RKO (cell line): ENCODE results near the gene APBB2.

Experiments used
- DNase-seq: peaks from one replicate; pipeline ENCODE4 v3.0.0-alpha.2; 2016; ENCODE audit warnings: low spot score

The APBB2 gene

DNA sequence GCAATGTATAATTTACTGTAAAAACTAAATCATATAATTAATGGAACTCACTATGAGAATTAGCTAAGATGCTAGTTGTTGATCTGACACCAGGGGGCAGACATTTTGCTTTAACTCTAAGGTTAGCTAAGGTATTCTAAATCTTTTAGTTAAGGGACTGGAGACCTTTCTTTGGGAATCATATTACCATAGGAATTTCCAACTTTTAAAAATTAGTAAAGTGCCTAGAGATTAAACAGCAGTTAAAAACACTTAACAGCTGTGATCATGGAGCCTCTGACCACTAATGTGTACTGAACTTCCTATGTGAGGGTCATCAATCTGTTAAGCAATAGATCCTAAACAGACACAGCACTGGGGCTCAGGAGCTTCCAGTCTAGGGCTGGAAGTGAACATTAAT lies 238.0 kb downstream of the APBB2 start:
- peak; percentile 73 for DNase-seq

DNA sequence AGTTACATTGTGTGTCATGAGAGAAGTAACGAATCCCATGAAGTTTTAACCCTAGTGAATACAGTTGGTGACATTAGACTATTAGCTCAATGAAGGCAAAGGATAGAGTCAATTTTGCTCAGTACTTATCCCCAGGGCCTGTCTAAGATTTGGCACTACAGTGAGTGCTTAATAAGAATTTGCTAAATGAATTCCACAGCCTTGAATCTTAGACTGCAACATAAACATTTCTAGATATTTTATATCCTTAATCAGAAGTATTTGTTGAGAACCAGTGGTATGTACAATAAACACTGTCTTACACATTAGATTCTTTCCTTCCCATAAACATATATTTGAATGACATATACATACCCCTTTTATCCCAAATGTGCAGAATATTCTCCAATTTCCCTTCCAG lies 241.6 kb downstream of the APBB2 start:
- DNase-seq: no peak

DNA sequence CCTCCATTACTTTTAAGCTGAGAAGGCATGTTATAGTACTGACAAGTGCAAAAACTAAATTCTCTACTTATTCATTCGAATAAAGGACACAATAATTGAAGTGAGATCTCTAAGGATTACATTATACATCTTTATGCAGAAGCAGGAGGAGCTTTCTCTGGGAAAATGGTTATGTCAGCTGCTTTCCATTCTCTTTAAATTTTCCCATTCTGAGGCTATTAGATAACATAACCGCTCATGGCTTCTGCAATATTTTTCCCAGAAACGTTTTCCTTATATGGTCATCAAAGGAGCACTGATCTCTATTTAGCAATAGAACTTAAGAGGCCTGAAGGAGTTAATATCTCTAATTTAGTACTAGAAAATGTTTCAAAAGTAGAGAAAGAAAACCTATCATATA lies 243.0 kb downstream of the APBB2 start:
- no peak for DNase-seq

DNA sequence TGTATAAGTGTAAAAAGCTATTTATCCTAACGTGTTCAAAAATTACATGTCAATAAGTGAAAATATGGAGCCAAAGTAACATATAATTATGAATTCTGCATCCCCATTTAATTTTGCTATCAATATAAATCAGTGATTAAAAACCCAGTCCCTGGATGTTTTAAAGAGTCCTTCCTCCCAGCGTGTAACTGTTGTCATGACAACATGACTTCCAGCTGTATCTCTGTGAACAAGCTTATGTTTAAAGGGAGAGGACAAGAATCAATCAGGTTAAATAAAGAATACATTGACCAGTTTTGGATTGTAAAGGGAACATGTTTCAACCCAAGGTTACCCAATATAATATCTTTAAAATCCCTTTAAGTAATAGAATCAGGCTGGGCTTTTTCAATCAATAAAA lies 244.8 kb downstream of the APBB2 start:
- DNase-seq: no peak

DNA sequence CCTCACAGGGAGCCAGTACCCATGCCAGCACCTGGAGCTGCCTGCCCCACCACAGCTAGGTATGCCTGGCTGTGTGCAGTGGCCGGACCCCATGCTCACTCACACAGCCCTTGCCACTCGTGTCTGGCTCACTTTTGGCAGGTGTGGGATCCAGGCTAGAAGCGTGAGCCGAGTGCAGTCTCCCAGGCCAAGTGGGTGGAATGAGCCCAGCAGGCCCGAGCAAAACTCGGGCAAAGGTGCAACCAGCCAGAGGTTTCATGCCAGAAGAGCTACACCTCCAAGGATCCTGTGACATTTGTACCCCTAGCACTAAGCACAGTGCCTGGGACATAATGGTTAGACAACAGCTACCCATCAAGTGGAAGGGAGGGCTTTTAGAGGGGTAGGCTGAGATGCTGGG lies 246.8 kb downstream of the APBB2 start:
- no peak for DNase-seq

DNA sequence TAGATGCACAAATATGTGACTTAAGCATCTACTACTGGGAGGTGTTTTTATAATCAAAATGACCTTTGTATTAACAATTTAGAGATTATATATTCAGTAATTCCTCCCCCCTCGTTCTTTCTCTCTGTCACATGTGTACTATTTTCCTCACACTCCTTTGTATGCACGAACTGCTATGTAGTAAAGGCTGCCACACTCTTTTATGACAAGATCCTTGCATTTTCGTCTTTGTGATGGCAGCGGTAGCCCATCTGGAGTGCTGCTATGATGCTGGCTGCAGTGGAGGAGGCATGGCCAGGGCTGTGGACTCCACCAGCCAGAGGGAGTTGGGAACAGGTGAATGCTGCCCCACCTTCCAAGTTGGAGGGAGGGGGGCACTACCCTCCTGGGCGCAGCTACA lies 248.3 kb downstream of the APBB2 start:
- no peak for DNase-seq

DNA sequence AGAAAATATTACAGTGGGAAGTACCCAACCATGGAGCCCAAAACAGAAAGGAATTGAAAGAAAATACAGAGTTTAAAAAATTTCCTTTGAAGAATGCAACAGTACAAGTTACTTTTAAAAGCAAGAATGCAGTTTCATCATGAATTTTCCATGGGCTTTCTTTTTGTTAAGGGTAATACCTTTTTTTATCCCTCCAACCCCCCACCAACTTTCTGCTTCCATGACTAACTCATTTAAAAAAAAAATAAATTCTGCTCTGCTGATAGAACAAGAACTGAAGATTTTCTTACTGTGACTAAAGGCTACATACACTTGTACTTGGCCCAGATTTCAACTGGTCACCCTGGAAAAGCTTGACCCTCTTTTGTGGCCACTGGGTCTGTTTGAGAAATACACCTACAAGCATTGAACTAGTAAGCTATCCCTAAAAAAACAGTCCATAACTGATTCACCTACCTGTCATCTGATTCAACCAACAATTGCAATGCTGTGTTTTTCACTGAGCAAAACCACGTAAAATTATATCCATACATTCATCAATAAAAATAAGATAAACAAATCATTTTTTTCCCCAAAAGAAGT lies 250.4 kb downstream of the APBB2 start:
- no peak for DNase-seq

DNA sequence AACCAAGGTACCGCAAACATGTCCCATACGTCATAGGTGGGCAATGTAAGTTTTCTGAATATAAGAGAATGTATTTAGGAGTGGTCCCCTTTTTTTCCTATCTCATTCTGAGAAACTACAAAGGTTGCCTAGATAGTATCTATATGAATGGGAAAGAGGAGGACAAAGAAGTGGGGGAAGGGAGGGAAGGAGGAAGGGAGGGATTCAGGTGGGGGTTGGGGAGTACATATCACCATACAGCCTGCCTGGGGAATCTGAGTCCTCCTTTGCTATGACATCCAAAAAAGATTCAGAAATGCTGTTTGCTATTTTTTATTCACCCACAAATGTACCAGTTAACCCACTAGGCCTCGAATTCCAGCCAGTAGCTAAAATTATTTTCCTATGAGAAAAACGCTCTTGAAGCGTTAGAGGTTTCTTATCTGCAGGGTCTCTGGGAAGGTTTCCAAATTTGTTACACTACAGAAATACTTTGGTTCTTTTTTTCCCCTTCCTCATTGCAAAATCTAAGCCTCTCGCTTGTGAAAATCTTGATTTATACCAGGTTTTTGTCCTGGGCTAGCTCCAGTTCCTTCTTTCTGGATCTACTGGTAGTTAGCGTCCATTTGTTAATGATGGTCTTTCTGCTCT lies 251.7 kb downstream of the APBB2 start:
- DNase-seq: no peak

DNA sequence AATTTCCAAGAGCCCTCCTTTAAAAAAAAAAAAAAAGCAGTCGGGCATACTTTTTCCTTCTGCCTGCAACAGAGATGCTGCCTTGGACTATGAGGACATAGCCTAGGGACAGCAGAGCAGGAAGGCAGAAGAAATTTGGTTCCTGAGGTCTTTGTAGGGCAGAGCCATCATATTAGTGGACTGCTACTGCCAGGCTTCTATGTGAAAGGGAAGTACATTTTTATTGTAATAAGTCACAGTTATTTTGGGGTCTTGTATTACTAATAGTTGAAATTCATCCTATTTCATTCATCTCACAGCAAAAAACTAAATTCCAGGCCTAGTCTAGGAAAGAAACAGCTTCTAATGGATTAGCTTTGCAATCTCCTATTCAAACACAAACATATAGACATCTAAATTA lies 253.4 kb downstream of the APBB2 start:
- DNase-seq: no peak

DNA sequence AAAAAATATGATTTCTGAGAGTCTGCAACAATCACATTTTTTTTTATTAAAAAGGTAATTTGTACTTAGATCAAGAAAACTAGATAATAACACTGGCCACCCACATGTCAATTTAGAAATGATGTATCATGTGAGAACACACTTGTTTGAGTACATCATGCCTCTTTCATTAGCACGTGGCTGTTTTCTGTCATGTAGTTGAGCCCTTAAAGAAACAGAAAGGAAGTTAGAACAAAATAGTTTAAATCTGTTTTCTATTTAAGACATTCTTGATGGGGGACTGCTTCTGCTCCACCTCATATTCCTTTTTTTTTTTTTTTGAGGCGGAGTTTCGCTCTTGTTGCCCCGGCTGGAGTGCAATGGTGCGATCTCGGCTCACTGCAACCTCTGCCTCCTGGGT lies 257.1 kb downstream of the APBB2 start:
- DNase-seq: no peak

DNA sequence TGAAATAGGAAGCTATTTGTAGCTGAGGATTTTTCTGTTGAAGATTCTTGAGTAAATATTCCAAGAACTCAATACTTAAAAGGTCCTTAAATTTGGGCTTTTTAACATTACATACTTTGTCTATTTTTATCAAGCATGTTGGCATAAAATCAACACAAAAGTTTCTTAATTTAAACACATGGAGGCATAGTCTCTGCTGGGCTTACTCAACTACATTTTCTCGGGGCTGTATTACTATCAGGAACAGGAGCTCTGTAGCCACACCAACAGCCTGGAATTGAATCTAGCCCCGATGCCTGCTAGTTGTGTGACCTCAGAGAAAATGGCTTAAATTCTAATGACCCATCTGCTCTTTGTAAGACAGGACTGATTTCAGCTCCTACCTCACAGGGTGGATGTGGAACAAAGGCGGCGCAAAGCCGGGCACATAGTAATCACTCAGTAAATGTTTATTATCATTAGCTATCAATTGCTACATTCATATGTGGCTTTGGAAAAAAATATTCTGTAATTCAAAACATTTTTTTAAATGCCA lies 257.6 kb downstream of the APBB2 start:
- no peak for DNase-seq

DNA sequence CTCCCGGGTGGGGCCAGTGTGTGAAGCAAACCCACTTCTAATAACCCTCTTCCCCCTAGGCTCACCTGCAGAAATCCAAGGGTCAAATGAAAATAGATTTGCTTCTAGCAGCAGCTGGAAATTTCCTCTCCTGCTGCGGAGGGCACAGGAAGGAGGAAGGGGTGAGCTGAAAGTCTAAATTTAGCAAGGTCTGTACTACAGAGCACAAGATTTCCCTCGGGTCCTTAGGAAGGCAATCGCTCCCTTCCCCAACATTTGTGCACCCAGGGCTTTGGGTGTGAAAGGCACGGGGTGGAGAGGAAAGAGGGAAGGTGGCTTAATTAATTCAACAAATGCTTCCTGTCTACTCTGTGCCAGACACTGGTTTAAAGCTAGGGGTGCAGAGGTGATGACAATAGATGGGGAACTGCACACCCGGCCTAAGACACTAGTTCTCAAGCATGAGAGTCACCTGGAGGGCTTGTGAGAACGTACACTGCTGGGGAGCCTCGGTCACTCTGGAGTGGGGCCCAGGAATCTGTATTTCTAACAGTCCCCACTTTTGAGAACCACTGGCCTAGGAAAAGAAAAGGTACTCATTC lies 260.2 kb downstream of the APBB2 start:
- no peak for DNase-seq

DNA sequence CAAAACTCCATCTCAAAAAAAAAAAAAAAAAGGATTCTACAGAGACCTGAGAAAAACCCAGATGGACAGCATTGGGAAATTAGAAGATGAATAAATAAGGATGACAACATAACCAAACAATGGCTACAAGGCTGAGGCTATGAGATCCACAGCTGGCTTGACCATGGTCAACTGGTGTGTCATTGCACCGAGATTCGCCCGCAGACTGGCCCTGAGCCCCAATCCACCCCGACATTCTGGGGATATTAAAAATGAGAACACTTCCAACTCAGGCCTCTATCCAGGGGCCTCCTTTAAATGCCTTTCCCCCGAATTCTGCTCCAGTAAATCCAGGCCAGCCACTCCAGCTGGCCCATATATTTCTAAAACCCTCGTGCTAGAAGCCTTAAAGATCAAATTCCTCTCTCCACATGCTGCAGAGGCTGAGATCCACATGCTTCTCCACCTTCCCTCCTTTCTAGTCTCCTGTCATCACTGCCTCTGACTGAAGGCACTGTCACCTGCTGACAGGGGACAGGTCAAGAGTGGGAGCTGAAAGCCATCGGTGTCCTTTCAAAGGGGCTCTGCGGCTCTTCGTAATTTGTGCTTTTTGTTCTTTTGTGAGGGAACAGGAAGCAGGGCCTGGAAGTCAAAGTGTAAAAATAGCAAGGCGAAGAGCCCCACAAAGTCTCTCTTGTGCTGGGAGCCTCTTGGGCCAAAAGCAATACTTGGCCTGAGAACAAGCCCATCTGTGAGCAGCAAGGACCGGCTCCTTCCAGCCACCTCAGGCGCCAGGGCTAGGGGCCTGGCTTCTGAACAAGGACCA lies 260.9 kb downstream of the APBB2 start:
- no peak for DNase-seq

DNA sequence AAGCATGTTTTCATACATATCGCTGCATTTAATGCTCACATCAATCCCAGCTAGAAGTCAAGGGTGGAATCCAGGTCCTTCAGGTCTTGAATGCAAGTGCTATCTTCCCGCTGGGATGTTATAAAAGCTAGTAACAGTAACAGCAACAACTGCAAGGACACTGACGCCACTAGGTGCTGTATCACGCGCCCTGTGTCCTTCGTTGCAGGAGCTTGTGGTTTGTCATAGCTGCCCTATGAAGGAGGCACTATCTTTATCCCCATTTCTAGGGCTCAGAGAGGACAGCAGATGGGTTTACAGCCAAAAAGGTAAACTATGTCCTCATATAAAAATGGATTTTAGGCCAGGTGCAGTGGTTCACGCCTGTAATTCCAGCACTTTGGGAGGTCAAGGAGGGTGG lies 261.7 kb downstream of the APBB2 start:
- DNase-seq: no peak

DNA sequence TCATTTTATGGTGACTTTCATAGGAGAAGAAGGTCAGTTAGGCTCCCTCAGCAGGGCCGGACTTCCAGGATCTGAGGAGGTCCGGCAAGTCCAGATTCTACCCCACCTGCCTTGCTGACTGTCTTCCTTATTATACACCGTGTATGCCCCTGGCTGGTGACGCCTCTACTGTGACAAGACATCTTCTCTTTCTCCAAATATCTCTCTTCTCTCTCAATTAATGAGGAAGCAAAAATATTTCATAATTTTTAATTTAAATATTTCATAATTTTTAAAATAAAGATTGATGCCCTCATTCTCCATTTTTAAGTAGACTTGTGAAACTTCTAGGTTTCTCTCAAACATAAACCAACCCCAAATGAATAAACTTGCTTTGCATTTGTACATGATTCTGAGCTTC lies 262.1 kb downstream of the APBB2 start:
- no peak for DNase-seq

DNA sequence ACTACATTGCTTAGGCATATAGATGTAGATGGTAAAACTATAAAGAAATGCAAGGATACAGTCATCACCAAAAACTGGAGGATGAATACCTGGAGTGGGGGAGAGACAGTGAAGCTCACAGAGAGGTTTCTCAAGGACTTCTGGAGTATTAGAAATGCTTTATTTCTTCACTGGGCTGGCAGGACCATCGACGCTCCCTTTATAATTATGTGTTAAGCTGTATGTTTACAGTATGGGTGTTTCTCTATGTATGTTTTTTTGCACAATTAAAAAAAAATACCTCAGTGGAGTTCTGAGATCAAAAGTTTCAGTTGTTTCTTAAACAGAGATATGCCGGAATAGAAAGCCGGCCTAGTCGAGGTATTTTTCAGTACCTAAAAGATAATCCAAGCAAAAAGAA lies 263.3 kb downstream of the APBB2 start:
- no peak for DNase-seq

DNA sequence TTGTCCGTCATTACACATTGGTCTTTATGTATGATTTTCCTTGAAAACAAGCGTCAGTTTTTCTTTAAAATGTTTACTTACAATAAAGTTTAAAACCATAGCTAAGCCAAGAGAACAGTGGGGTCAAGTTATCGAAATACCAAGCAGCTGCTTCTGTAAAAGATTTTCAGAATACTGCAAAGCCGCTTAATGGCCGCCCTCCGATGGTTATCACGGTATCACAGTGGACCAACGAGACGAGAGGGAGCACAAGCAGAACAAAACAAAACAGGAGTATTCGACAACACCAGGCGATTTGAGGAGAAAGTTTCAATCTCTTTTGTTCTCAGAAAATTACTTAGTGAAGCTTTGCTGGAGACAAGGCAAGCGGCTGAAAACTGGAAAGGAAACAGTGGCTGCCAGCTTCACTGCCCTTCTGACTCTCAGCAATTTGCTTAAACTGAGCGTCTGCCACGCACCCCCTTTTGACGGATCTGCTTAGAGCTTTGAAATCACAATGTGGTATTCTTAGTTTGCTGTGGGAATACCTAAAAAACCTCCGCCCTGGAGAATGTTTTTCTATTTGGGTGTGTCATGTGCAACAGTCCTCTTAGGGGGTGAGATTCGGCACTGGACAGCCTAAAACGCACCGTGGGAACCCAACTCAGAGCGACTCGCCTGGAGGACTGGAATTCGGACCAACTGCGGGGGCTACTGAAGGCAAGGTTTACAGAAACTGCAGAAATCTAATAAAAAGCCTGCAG lies 264.8 kb downstream of the APBB2 start:
- no peak for DNase-seq

DNA sequence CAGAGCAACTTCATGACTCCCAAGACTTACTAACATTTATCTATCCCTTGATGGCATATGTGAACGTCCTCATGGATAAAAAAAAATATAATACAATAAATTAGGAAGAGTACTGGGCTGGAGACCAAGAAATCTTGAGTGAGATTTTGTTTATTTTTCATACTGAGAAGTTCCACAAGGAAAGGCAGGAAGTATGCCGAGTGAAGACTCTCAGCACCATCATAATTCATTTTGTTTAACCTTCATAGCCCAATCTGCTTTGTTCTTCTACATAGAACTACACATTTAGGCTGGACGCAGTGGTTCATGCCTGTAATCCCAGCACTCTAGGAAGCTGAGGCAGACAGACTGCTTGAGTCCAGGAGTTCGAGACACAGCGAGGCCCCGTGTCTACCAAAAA lies 266.3 kb downstream of the APBB2 start:
- DNase-seq: peak; percentile 21

DNA sequence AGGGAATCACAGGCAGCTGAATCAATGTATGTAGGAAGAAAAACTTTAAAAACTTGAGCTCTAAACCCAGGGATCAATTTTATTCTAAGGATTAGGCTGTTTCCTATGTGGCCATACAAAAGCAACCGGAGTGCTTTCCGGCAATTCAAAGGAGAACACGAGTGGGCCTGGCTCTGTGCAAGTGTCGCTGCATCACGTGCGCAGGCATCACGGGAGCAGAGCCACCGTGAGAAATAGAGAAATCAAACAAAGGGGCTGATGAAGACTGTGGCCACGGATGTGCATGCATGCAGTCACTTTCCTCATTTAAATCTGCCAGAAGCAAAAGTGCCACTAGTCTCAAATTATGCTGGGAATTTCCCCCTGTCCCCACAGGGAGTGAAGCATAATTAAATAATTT lies 267.7 kb downstream of the APBB2 start:
- no peak for DNase-seq

DNA sequence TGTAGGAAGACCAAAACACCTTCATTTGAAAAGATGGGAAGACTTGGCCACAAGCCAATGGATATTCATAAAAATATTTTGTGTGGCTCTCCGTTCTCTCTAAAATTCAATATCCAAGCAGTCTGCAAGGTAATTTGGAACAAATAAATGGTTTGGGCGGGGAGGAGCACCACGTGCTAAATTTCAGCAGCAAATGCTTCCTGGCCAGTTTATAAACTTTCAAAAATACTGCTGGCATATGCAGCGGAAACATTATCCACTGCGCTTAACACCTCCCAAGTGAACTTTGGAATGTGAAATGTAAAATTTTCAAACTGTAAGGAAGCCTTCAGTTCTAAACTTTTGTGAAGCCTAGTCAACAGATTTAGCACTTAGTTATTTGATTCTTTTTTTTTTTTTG lies 273.6 kb downstream of the APBB2 start:
- no peak for DNase-seq

DNA sequence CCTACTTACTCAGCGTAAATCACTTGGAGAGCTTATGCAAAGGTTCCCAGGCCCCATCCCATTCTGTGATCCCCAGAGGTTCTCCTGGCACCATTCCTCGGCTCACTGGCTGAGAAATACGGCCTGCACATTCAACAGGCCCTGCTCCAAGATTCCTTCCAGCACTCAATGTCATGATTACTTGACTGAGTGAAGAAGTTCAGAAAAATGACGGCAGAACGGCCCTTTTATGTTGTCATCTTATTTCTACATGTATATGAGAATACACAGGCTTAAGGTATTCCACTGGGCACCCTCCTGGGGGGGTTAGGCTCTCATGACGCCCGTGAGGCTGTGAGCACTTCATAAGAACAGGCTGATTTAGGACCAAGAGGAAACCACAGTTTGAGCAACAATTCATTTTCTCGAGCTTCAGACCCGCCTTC lies 274.0 kb downstream of the APBB2 start:
- no peak for DNase-seq

DNA sequence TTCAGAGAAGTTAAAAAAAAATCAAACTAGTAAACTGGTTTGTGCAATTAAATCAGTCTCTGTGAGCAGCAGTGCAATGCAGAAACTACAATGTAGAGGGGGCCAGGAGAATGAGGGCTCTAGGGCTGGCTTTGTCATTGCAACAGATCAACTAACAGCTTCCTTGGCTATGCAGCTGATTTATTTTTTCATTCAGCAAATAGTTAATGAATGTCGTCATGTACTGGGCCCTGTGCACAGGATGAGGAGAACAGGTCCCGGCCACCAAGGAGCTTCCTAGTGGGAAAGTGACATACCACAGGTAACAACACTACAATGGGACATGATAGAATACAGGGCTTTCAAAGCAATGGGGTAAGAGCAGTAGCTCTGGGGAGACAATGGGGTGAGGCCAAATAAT lies 274.5 kb downstream of the APBB2 start:
- DNase-seq: no peak
